ENCODE measurements around the gene PLCG2.

DNA sequence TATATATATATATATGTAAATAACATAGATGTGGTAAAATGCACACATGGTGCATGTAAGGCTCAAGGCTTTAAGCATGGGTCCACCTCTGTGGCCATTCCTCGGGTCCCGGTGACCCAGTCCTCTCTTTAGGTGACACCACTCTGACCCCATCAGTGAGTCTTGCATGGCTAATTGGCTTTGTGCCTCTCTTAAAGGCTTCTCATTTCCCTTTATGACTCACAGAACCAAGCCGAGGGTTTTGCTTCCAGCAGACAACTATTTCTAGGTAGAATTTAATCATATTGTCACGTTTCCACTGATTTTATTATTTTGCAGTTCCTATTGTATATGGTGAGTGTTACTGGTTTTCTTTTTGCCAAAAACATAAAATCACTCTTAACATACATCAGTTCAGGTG lies 59.7 kb downstream of the PLCG2 start:
- TF ChIP-seq, protein P1, sequence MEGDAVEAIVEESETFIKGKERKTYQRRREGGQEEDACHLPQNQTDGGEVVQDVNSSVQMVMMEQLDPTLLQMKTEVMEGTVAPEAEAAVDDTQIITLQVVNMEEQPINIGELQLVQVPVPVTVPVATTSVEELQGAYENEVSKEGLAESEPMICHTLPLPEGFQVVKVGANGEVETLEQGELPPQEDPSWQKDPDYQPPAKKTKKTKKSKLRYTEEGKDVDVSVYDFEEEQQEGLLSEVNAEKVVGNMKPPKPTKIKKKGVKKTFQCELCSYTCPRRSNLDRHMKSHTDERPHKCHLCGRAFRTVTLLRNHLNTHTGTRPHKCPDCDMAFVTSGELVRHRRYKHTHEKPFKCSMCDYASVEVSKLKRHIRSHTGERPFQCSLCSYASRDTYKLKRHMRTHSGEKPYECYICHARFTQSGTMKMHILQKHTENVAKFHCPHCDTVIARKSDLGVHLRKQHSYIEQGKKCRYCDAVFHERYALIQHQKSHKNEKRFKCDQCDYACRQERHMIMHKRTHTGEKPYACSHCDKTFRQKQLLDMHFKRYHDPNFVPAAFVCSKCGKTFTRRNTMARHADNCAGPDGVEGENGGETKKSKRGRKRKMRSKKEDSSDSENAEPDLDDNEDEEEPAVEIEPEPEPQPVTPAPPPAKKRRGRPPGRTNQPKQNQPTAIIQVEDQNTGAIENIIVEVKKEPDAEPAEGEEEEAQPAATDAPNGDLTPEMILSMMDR (IDR thresholded peaks at IDR 0.05), result no peak
- TF ChIP-seq POLR2A (IDR thresholded peaks at IDR 0.05), result no peak

Measured in Peyer's patch (tissue), 4 donors.